Fibroblast of lung (primary cell): Measurements from ENCODE around the gene USP47. TPM values are rescaled to one million over a fixed set of nuclear protein-coding genes. Genes with fewer than 3 reads are reported as not detected.

Experiments used
- DNase-seq, 2 donors: peaks; one replicate each; pipeline versions ENCODE4 v3.0.0 to v3.0.0-alpha.2; 2010; ENCODE audit warnings: low read depth in 2 of 2
- H2AFZ ChIP-seq: 2 replicates; pipeline ENCODE4 v1.5.1; 2012; ENCODE audit warnings: low read length, control low read depth, inconsistent platforms
- H3K27ac ChIP-seq: 2 replicates; pipeline ENCODE4 v1.5.1; 2011; ENCODE audit warnings: low read length, control low read depth; ENCODE audit not compliant: insufficient read depth
- H3K27me3 ChIP-seq: 2 replicates; pipeline ENCODE4 v1.5.1; 2011; ENCODE audit warnings: mild to moderate bottlenecking, low read length; ENCODE audit not compliant: control insufficient read depth, insufficient read depth
- H3K36me3 ChIP-seq: 2 replicates; pipeline ENCODE4 v1.5.1; 2011; ENCODE audit warnings: low read length; ENCODE audit not compliant: control insufficient read depth, insufficient read depth
- H3K4me1 ChIP-seq: 2 replicates; pipeline ENCODE4 v1.5.1; 2011; ENCODE audit warnings: low read length; ENCODE audit not compliant: control insufficient read depth, insufficient read depth; ENCODE audit errors: extremely low read depth
- H3K4me2 ChIP-seq: 2 replicates; pipeline ENCODE4 v1.5.1; 2011; ENCODE audit warnings: low read length, control low read depth; ENCODE audit not compliant: insufficient read depth; ENCODE audit errors: extremely low read depth
- H3K4me3 ChIP-seq, 4 experiments: fragments of 200-600 bp in 1 of 4; sonication (generic) in 1 of 4; replicated peaks in 1 of 4; 2 replicates each; pipeline ENCODE4 v1.5.1; 2011 to 2016; ENCODE audit warnings: low read length in 4 of 4, low read depth in 3 of 4, mild to moderate bottlenecking in 3 of 4, control low read depth in 2 of 4, inconsistent platforms in 1 of 4, mixed read lengths in 1 of 4; ENCODE audit not compliant: insufficient read depth in 1 of 4; ENCODE audit errors: control extremely low read depth in 1 of 4
- H3K79me2 ChIP-seq: 2 replicates; pipeline ENCODE4 v1.5.1; 2012; ENCODE audit warnings: mild to moderate bottlenecking, low read length, inconsistent platforms; ENCODE audit not compliant: control insufficient read depth, insufficient read depth
- H3K9ac ChIP-seq: 2 replicates; pipeline ENCODE4 v1.5.1; 2011; ENCODE audit warnings: mild to moderate bottlenecking, low read length, control low read depth; ENCODE audit not compliant: insufficient read depth
- H3K9me3 ChIP-seq: 2 replicates; pipeline ENCODE4 v1.5.1; 2012; ENCODE audit warnings: low read depth, low read length; ENCODE audit not compliant: control insufficient read depth, insufficient read depth
- H4K20me1 ChIP-seq: 2 replicates; pipeline ENCODE4 v1.5.1; 2011; ENCODE audit warnings: low read length; ENCODE audit not compliant: control insufficient read depth, insufficient read depth; ENCODE audit errors: extremely low read depth
- CTCF ChIP-seq, 2 donors: IDR thresholded peaks in 1 of 2; conservative IDR thresholded peaks in 1 of 2; 1 replicate in 1 of 2; 2 replicates in 1 of 2; pipeline ENCODE4 v1.5.1; 2011 to 2012; ENCODE audit warnings: low read length in 2 of 2, control low read depth in 1 of 2, inconsistent platforms in 1 of 2, low read depth in 1 of 2, mild to moderate bottlenecking in 1 of 2
- EZH2 ChIP-seq: IDR thresholded peaks from 2 replicates; pipeline ENCODE4 v1.5.1; 2012; ENCODE audit warnings: low read length, control low read depth, mild to moderate bottlenecking; ENCODE audit errors: missing control alignments
- polyA plus RNA-seq, 2 donors: library from polyadenylated mRNA; depleted of rRNA in 1 of 2; stranded (reverse) in 1 of 2; unstranded in 1 of 2; fragments of >200 nt; gene quantifications; 2 replicates each; pipeline ENCODE4 v1.2.1, GENCODE V29; 2011 to 2012; ENCODE audit warnings: missing spikeins in 1 of 2
- total RNA-seq: library from RNA; depleted of rRNA; stranded (reverse); fragments of >200 nt; gene quantifications from 2 replicates; pipeline ENCODE4 v1.2.1, GENCODE V29; 2014

The USP47 gene
- total and polyA plus RNA-seq, 2 donors (not counting 1 experiment from before 2014, with no cell fraction given), result 40.3 to 162 TPM

- Histone ChIP-seq H4K20me1 (no peaks in the 10 kb centered on the region), H3K4me2 (peak overlapping the region; percentile 46), H2AFZ (no peak overlapping the region), H3K79me2 (peaks cover 15% of the 10 kb centered on the region), H3K27ac (peak overlapping the region; percentile 54), H3K4me3 (no peak overlapping the region), H3K9me3 (no peaks in the 10 kb centered on the region), H3K27me3 (no peaks in the 10 kb centered on the region), H3K36me3 (peaks cover 5% of the 10 kb centered on the region), H3K4me1 (peaks cover 63% of the 10 kb centered on the region), H3K9ac (no peak overlapping the region)
- DNase-seq, result peak in 1 of 2 donors; percentile 66
- TF ChIP-seq CTCF (conservative IDR thresholded peaks at IDR 0.05 in 1 of 2, IDR thresholded peaks at IDR 0.05 in 1 of 2; ENCODE audit: low read depth in 1 of 2, low read length in 2 of 2), result no peak
- TF ChIP-seq EZH2, result no peak
Measured at GRCh38 chr11:11973866-11974265, 132.1 kb downstream of the USP47 start.

DNA sequence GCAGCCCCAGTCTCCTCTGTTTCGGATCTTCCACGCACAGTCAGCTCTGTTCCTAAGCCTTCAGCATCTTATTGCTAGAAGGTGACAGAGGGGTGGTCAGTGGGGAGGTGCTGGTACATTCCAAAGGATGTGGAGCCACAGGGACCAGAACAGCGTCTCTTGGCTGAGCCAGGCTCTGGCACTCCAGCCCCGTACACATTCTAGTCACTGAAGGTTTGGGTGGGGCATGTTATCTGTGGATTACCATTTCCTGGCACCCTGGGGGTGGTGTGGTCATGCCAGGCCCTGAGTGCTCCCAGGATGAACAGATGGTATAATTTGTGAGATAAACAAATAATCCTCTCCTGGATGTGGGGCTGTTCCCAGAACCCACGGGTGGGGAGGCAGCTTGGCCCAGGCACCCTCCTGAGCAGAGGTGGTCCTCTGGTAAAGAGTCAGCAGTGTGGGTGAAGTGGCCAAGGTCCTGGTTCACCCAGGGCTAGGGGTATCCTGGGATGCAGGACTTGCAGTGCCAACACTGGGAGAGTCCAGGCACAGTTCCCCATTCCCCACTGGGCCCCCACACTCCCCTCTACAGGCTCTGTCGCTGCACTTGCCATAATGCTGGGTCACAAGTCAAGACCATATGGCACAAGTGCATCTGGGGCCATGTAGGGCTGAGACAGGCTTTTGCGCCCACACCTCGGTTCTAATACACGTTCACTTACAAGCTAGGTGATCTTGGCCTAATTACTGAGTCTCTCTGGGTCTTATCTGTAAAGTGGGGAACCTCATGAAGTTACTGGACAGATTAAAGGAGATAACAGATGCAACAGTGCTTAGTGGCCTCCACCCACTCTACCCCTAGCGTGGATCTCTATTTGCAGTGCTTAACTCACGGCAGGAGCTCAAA lies 133.7 kb downstream of the USP47 start:
- H3K9ac ChIP-seq, result no peak overlapping the region
- no peak for DNase-seq
- TF ChIP-seq EZH2, result no peak
- TF ChIP-seq CTCF (conservative IDR thresholded peaks at IDR 0.05 in 1 of 2, IDR thresholded peaks at IDR 0.05 in 1 of 2; ENCODE audit: low read depth in 1 of 2, low read length in 2 of 2), result no peak
- peaks cover 67% of the 10 kb centered on the region for H3K4me1 ChIP-seq
- H3K79me2 ChIP-seq, result peaks cover 12% of the 10 kb centered on the region
- no peaks in the 10 kb centered on the region for H3K27me3 ChIP-seq
- H3K4me2 ChIP-seq, result no peak overlapping the region
- peak overlapping the region; percentile 95 for H3K27ac ChIP-seq
- H3K36me3 ChIP-seq, result peaks cover 3% of the 10 kb centered on the region
- no peaks in the 10 kb centered on the region for H4K20me1 ChIP-seq
- H2AFZ ChIP-seq, result no peak overlapping the region
- no peaks in the 10 kb centered on the region for H3K9me3 ChIP-seq
- no peak overlapping the region for H3K4me3 ChIP-seq

DNA sequence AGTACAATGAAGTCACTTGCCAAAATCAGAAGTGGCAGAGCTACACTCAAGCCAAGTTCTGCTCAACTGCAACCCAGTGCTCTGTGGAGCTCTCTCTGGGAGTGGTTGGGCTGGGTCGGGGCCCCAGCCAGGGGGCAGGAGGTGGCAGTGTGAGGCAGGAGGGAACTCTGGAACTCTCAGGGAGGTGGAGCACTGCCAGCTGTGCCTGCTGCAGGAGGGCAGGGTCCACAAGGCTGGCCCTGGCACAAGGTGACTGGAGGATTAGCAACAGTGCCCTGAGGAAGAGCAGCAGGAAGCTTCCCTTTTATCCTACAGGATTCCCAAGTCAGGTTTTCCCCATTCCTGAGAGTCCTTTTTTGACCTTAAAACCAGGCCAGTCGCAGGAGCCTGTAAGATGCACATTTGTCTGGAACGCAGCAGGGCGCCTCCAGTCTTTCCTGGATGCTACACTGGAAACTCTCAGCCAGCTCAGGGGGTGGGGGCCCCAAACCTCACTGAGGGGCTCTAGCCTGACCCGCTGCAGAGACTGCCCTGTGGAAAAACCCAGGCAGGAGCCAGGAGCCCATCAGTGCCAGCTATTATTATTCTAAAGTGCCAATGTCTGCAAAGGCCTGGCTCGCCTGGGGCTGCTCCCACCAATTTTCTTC lies 134.8 kb downstream of the USP47 start:
- Histone ChIP-seq H3K9ac (peak overlapping the region; percentile 58), H3K36me3 (peaks cover 3% of the 10 kb centered on the region), H3K4me2 (peak overlapping the region; percentile 69), H3K9me3 (no peaks in the 10 kb centered on the region), H3K27me3 (no peaks in the 10 kb centered on the region), H4K20me1 (no peaks in the 10 kb centered on the region), H2AFZ (no peak overlapping the region), H3K4me3 (no peak overlapping the region), H3K79me2 (peaks cover 13% of the 10 kb centered on the region), H3K4me1 (peaks cover 74% of the 10 kb centered on the region), H3K27ac (peak overlapping the region; percentile 95)
- DNase-seq, result peak in 1 of 2 donors; percentile 44
- TF ChIP-seq CTCF (conservative IDR thresholded peaks at IDR 0.05 in 1 of 2, IDR thresholded peaks at IDR 0.05 in 1 of 2; ENCODE audit: low read depth in 1 of 2, low read length in 2 of 2) (no peak), EZH2 (no peak)
